Endodermal cell (in vitro differentiated cells): Measurements from ENCODE around the gene MARCHF10. TPM values are rescaled to one million over a fixed set of nuclear protein-coding genes. Genes with fewer than 3 reads are reported as not detected.
A peak's percentile ranks its signal among the peaks of the same experiment; 100 is the strongest.

Source experiments
- DNase-seq: peaks from one replicate; pipeline ENCODE4 v3.0.0-alpha.2; 2017
- H3K27ac ChIP-seq: 2 replicates; pipeline ENCODE4 v1.5.1; 2013; ENCODE audit warnings: mild to moderate bottlenecking, low read depth, low read length, moderate library complexity
- H3K27me3 ChIP-seq: 2 replicates; pipeline ENCODE4 v1.6.1; 2013; ENCODE audit warnings: mild to moderate bottlenecking, low read length, moderate library complexity; ENCODE audit not compliant: insufficient read depth, control insufficient read depth, poor library complexity, severe bottlenecking
- H3K36me3 ChIP-seq: 2 replicates; pipeline ENCODE4 v1.7.0; 2013; ENCODE audit warnings: mild to moderate bottlenecking, low read length, moderate library complexity; ENCODE audit not compliant: control insufficient read depth, insufficient read depth
- H3K4me1 ChIP-seq: one replicate; pipeline ENCODE4 v1.7.0; 2013; ENCODE audit warnings: low read length; ENCODE audit not compliant: control insufficient read depth, insufficient read depth
- H3K4me3 ChIP-seq: 2 replicates; pipeline ENCODE4 v1.5.1; 2013; ENCODE audit warnings: mild to moderate bottlenecking, low read length, moderate library complexity
- H3K9ac ChIP-seq: 2 replicates; pipeline ENCODE4 v1.6.1; 2013; ENCODE audit warnings: mild to moderate bottlenecking, low read length, moderate library complexity; ENCODE audit not compliant: poor library complexity, severe bottlenecking; ENCODE audit errors: extremely low read depth
- H3K9me3 ChIP-seq: 2 replicates; pipeline ENCODE4 v1.6.1; 2013; ENCODE audit warnings: mild to moderate bottlenecking, low read length, moderate library complexity; ENCODE audit not compliant: control insufficient read depth
- H3K27ac Mint-ChIP-seq: 2 replicates; pipeline ENCODE4 v1.8.0; 2020; ENCODE audit warnings: mixed read lengths
- H3K27me3 Mint-ChIP-seq: 2 replicates; pipeline ENCODE4 v1.8.0; 2021; ENCODE audit warnings: mild to moderate bottlenecking, mixed read lengths; ENCODE audit not compliant: insufficient read depth
- H3K36me3 Mint-ChIP-seq: 2 replicates; pipeline ENCODE4 v1.8.0; 2020; ENCODE audit warnings: low read depth, mixed read lengths
- H3K4me1 Mint-ChIP-seq: 2 replicates; pipeline ENCODE4 v1.8.0; 2020; ENCODE audit warnings: mixed read lengths
- H3K4me3 Mint-ChIP-seq: 2 replicates; pipeline ENCODE4 v1.8.0; 2020; ENCODE audit warnings: mild to moderate bottlenecking, moderate library complexity, mixed read lengths
- H3K9me3 Mint-ChIP-seq: 2 replicates; pipeline ENCODE4 v1.8.0; 2020; ENCODE audit warnings: mild to moderate bottlenecking, mixed read lengths
- CTCF ChIP-seq: fragments of 200-600 bp; sonication (generic); conservative IDR thresholded peaks from 2 replicates; pipeline ENCODE4 v1.5.0; 2021; ENCODE audit warnings: antibody characterized with exemption, mild to moderate bottlenecking
- WGBS, 2 experiments: methylation state at CpG; one replicate each; pipeline versions ENCODE4 v1.1.5 to v1.1.7; 2013; ENCODE audit warnings: missing lambda C conversion rate in 2 of 2, mixed read lengths in 1 of 2; ENCODE audit not compliant: insufficient coverage in 1 of 2, insufficient read length in 1 of 2; 5-methylcytosine and 5-hydroxymethylcytosine counted together
- total RNA-seq, 2 donors: library from RNA; stranded (reverse); fragmentation: NEBNext Ultra II Directional in 1 of 2; extraction: Animal tissue kit (Norgen Biotek cat#: 25700) in 1 of 2; gene quantifications; 2 replicates in 1 of 2; 3 replicates in 1 of 2; pipeline ENCODE4 v1.2.1, GENCODE V29; 2021

MARCHF10 gene
- total RNA-seq, 2 donors from 2014 or later, result 0.57 to 1.7 TPM

- Histone ChIP-seq H3K9me3 (peaks cover under 1% of the 10 kb centered on the region), H3K36me3 (no peaks in the 10 kb centered on the region), H3K27ac (peak overlapping the region; percentile 92), H3K4me1 (peaks cover 2% of the 10 kb centered on the region), H3K27me3 (no peaks in the 10 kb centered on the region), H3K9ac (peak overlapping the region; percentile 34), H3K4me3 (no peak overlapping the region)
- Mint-ChIP-seq H3K4me3 (no peak overlapping the region), H3K9me3 (no peaks in the 10 kb centered on the region), H3K36me3 (no peaks in the 10 kb centered on the region), H3K4me1 (peaks cover 20% of the 10 kb centered on the region), H3K27ac (peak overlapping the region; percentile 87), H3K27me3 (no peaks in the 10 kb centered on the region)
- no peak for TF ChIP-seq CTCF
- peak; percentile 85 for DNase-seq
- 40 to 55% methylated on average over 6 to 12 of the region's 12 CpGs for WGBS, 2 experiments
Observed at GRCh38 chr17:62819511-62820221, 11.6 kb upstream of the MARCHF10 start.

- no peaks in the 10 kb centered on the region for H3K27me3 ChIP-seq
- no peaks in the 10 kb centered on the region for H3K27me3 Mint-ChIP-seq
- 81 to 91% methylated on average over 7 of the region's 7 CpGs for WGBS, 2 experiments
- no peak overlapping the region for H3K4me3 ChIP-seq
- H3K36me3 ChIP-seq, result no peaks in the 10 kb centered on the region
- peaks cover 16% of the 10 kb centered on the region for H3K4me1 Mint-ChIP-seq
- peaks cover 2% of the 10 kb centered on the region for H3K4me1 ChIP-seq
- H3K9ac ChIP-seq, result no peak overlapping the region
- H3K9me3 ChIP-seq, result peaks cover 12% of the 10 kb centered on the region
- DNase-seq, result peak; percentile 71
- peaks cover 11% of the 10 kb centered on the region for H3K9me3 Mint-ChIP-seq
- H3K27ac ChIP-seq, result no peak overlapping the region
- peak overlapping the region; percentile 5 for H3K27ac Mint-ChIP-seq
- no peak overlapping the region for H3K4me3 Mint-ChIP-seq
- no peaks in the 10 kb centered on the region for H3K36me3 Mint-ChIP-seq
- no peak for TF ChIP-seq CTCF
Observed at GRCh38 chr17:62818526-62818925, 10.4 kb upstream of the MARCHF10 start.

- Histone ChIP-seq H3K9ac (no peak overlapping the region), H3K9me3 (peaks cover 12% of the 10 kb centered on the region), H3K4me3 (no peak overlapping the region), H3K27ac (no peak overlapping the region), H3K4me1 (peaks cover 2% of the 10 kb centered on the region), H3K27me3 (no peaks in the 10 kb centered on the region), H3K36me3 (no peaks in the 10 kb centered on the region)
- 93 to 100% methylated on average over 3 to 6 of the region's 6 CpGs for WGBS, 2 experiments
- Mint-ChIP-seq H3K27me3 (no peaks in the 10 kb centered on the region), H3K36me3 (no peaks in the 10 kb centered on the region), H3K9me3 (peaks cover 12% of the 10 kb centered on the region), H3K27ac (no peak overlapping the region), H3K4me1 (peaks cover 16% of the 10 kb centered on the region), H3K4me3 (no peak overlapping the region)
- DNase-seq, result peak; percentile 22
- TF ChIP-seq CTCF, result no peak
Observed at GRCh38 chr17:62816282-62816839, 8.2 kb upstream of the MARCHF10 start.
